ENCODE results near the gene RNLS.

RNLS gene

GRCh38 chr10:88417387-88418030 lies 165.6 kb downstream of the RNLS start:
- POLR2A ChIA-PET (ENCODE audit: low non-redundant PET) = no interaction called here
- CTCF ChIA-PET = interaction anchor here (0.5 to 1.3 kb wide), 4 partner anchors 27 to 560 kb away, joined by 3 to 4 read pairs (median 4); no protein-coding TSS in a partner anchor
- no peak for TF ChIP-seq CTCF (conservative IDR thresholded peaks at IDR 0.05; ENCODE audit: low read depth)
- no peak overlapping the region for H3K27ac ChIP-seq
- no peak for DNase-seq (ENCODE audit: low spot score)

- no peak overlapping the region for H3K27ac ChIP-seq
- ChIA-PET POLR2A (ENCODE audit: low non-redundant PET) (no interaction called here), CTCF (interaction anchor here (0.5 to 0.6 kb wide), 2 partner anchors 97 to 559 kb away, joined by 3 to 4 read pairs; no protein-coding TSS in a partner anchor)
- no peak for TF ChIP-seq CTCF (conservative IDR thresholded peaks at IDR 0.05; ENCODE audit: low read depth)
- DNase-seq (ENCODE audit: low spot score) = no peak
These were observed 166.3 kb downstream of the RNLS start for GRCh38 chr10:88416801-88417200.

GRCh38 chr10:88415533-88416130 lies 167.5 kb downstream of the RNLS start:
- CTCF ChIA-PET = no interaction called here
- DNase-seq (ENCODE audit: low spot score) = no peak
- TF ChIP-seq CTCF (conservative IDR thresholded peaks at IDR 0.05; ENCODE audit: low read depth) = no peak
- no peak overlapping the region for H3K27ac ChIP-seq
- POLR2A ChIA-PET (ENCODE audit: low non-redundant PET) = no interaction called here

GRCh38 chr10:88413412-88413811 lies 169.7 kb downstream of the RNLS start:
- H3K27ac ChIP-seq = no peak overlapping the region
- TF ChIP-seq CTCF (conservative IDR thresholded peaks at IDR 0.05; ENCODE audit: low read depth) = no peak
- DNase-seq (ENCODE audit: low spot score) = no peak
- ChIA-PET POLR2A (ENCODE audit: low non-redundant PET) (no interaction called here), CTCF (interaction anchor here (0.8 kb wide), 1 partner anchor 140 kb away, joined by 3 read pairs; no protein-coding TSS in a partner anchor)

GRCh38 chr10:88411772-88412349 lies 171.3 kb downstream of the RNLS start:
- CTCF ChIA-PET = no interaction called here
- no peak for TF ChIP-seq CTCF (conservative IDR thresholded peaks at IDR 0.05; ENCODE audit: low read depth)
- no peak for DNase-seq (ENCODE audit: low spot score)
- H3K27ac ChIP-seq = no peak overlapping the region
- POLR2A ChIA-PET (ENCODE audit: low non-redundant PET) = no interaction called here

- ChIA-PET POLR2A (ENCODE audit: low non-redundant PET) (no interaction called here), CTCF (no interaction called here)
- TF ChIP-seq CTCF (conservative IDR thresholded peaks at IDR 0.05; ENCODE audit: low read depth) = no peak
- H3K27ac ChIP-seq = no peak overlapping the region
- no peak for DNase-seq (ENCODE audit: low spot score)
These were observed 173.3 kb downstream of the RNLS start for GRCh38 chr10:88409824-88410223.
